HepG2 (cell line): Measurements from ENCODE around the gene LRFN2. TPM values are rescaled to one million over a fixed set of nuclear protein-coding genes. Genes with fewer than 3 reads are reported as not detected.

ENCODE experiments used
- ATAC-seq: fragments of 200-7000 bp; cut with Tn5 transposase; 3 replicates; pipeline ENCODE4 v1.9.1; 2020; ENCODE audit warnings: mild to moderate bottlenecking, moderate library complexity
- BruUV-seq: library from RNA; stranded (reverse); fragments of 400-500 nt; replicated peaks from 2 replicates; lab custom pipeline; 2021; lab: Mats Ljungman, UMichigan
- CTCF ChIA-PET: fragments of 300-600 bp; formaldehyde crosslinking; extraction: SDS; loops from one replicate; lab custom pipeline; 2021; ENCODE audit warnings: low total read pairs, inconsistent platforms, low intra/inter-chr PET ratio; lab: Yijun Ruan, JAX
- POLR2A ChIA-PET: fragments of 350-600 bp; sonication (Branson Sonifier 250); formaldehyde crosslinking; loops from one replicate; lab custom pipeline; 2020; ENCODE audit warnings: antibody characterized with exemption, inconsistent platforms; lab: Yijun Ruan, JAX
- DNase-seq: peaks from one replicate; pipeline ENCODE4 v3.0.0-alpha.2; 2015; ENCODE audit warnings: low spot score
- FAIRE-seq: peaks from 3 replicates; lab custom pipeline; 2011; peaks lifted over from hg19 to GRCh38; lab: Jason Lieb, UNC
- H2AFZ ChIP-seq: one replicate; pipeline ENCODE4 v1.6.1; 2011; ENCODE audit warnings: low read length, inconsistent platforms
- H3K27ac ChIP-seq: fragments of 300-600 bp; 3 replicates; pipeline ENCODE4 v1.8.0; 2011; ENCODE audit warnings: mixed run types, mild to moderate bottlenecking, mixed read lengths, low read length, inconsistent platforms; ENCODE audit not compliant: insufficient read depth; ENCODE audit errors: extremely low read length
- H3K27me3 ChIP-seq, 2 experiments: fragments of 200-600 bp in 1 of 2; 2 replicates in 1 of 2; 3 replicates in 1 of 2; pipeline versions ENCODE4 v1.6.0 to v1.8.0; 2011; ENCODE audit warnings: low read length in 2 of 2, mild to moderate bottlenecking in 2 of 2, moderate library complexity in 2 of 2, inconsistent platforms in 1 of 2; ENCODE audit not compliant: insufficient read depth in 2 of 2, control insufficient read depth in 1 of 2
- H3K36me3 ChIP-seq, 2 experiments: fragments of 200-600 bp in 1 of 2; replicated peaks in 1 of 2; 2 replicates in 1 of 2; 3 replicates in 1 of 2; pipeline versions ENCODE4 v1.5.1 to v1.8.0; 2011; ENCODE audit warnings: low read length in 2 of 2, inconsistent platforms in 1 of 2; ENCODE audit not compliant: insufficient read depth in 2 of 2, control insufficient read depth in 1 of 2
- H3K4me1 ChIP-seq: 2 replicates; pipeline ENCODE4 v1.5.1; 2012; ENCODE audit warnings: low read length, inconsistent platforms; ENCODE audit not compliant: insufficient read depth
- H3K4me2 ChIP-seq: 2 replicates; pipeline ENCODE4 v1.6.0; 2011; ENCODE audit warnings: low read depth, low read length, inconsistent platforms
- H3K4me3 ChIP-seq, 3 experiments: fragments of 200-600 bp in 1 of 3; sonication (generic), shearing (Covaris generic) in 1 of 3; replicated peaks in 1 of 3; 2 replicates each; pipeline ENCODE4 v1.5.1; 2011 to 2016; ENCODE audit warnings: low read length in 3 of 3, inconsistent platforms in 2 of 3, low read depth in 2 of 3, mild to moderate bottlenecking in 2 of 3, control low read depth in 1 of 3, mixed read lengths in 1 of 3; ENCODE audit not compliant: insufficient read depth in 1 of 3
- H3K79me2 ChIP-seq: one replicate; pipeline ENCODE4 v1.6.1; 2011; ENCODE audit warnings: low read length, inconsistent platforms; ENCODE audit not compliant: insufficient read depth
- H3K9ac ChIP-seq: 2 replicates; pipeline ENCODE4 v1.6.0; 2011; ENCODE audit warnings: mild to moderate bottlenecking, low read depth, low read length, inconsistent platforms; ENCODE audit not compliant: insufficient read depth
- H3K9me3 ChIP-seq: 2 replicates; pipeline ENCODE4 v1.5.1; 2012; ENCODE audit warnings: mild to moderate bottlenecking, low read length
- H4K20me1 ChIP-seq: 2 replicates; pipeline ENCODE4 v1.6.0; 2011; ENCODE audit warnings: inconsistent platforms, mild to moderate bottlenecking, low read length, moderate library complexity; ENCODE audit not compliant: insufficient read depth
- IKZF5 ChIP-seq: IDR thresholded peaks from 2 replicates; pipeline ENCODE4 v1.6.1; 2018; ENCODE audit warnings: missing genetic modification reagents, mild to moderate bottlenecking, missing compliant biosample characterization
- MAF1 ChIP-seq: sonication (generic); formaldehyde crosslinking; IDR thresholded peaks from 2 replicates; pipeline ENCODE4 v1.5.0; 2020; ENCODE audit warnings: missing genetic modification reagents, borderline replicate concordance
- MAFF ChIP-seq: IDR thresholded peaks from 2 replicates; pipeline ENCODE4 v1.6.1; 2011; ENCODE audit warnings: low read depth, low read length, improper control_type of control experiment
- MZF1 ChIP-seq: sonication (generic); formaldehyde crosslinking; IDR thresholded peaks from 2 replicates; pipeline ENCODE4 v1.8.1; 2023; ENCODE audit warnings: mild to moderate bottlenecking, missing genetic modification reagents, borderline replicate concordance
- PRDM15 ChIP-seq: sonication (generic); formaldehyde crosslinking; IDR thresholded peaks from 2 replicates; pipeline ENCODE4 v1.4.0; 2020; ENCODE audit warnings: missing genetic modification reagents
- SMAD9 ChIP-seq: sonication (generic); formaldehyde crosslinking; IDR thresholded peaks from 2 replicates; pipeline ENCODE4 v1.5.1; 2020; ENCODE audit warnings: mild to moderate bottlenecking, missing genetic modification reagents
- YEATS2 ChIP-seq: sonication (generic); formaldehyde crosslinking; IDR thresholded peaks from 2 replicates; pipeline ENCODE4 v1.4.0; 2020; ENCODE audit warnings: missing genetic modification reagents, borderline replicate concordance
- ZBTB7B ChIP-seq: sonication (generic); formaldehyde crosslinking; IDR thresholded peaks from 2 replicates; pipeline ENCODE4 v1.4.0; 2020; ENCODE audit warnings: missing genetic modification reagents
- ZNF317 ChIP-seq: sonication (generic); formaldehyde crosslinking; IDR thresholded peaks from 2 replicates; pipeline ENCODE4 v1.5.0; 2020; ENCODE audit warnings: mild to moderate bottlenecking, missing genetic modification reagents
- ZNF580 ChIP-seq: IDR thresholded peaks from 2 replicates; pipeline ENCODE4 v1.6.1; 2016; ENCODE audit warnings: low read depth, borderline replicate concordance
- WGBS: methylation state at CpG from one replicate; pipeline ENCODE4 v1.1.6; 2017; ENCODE audit warnings: low lambda C conversion rate; 5-methylcytosine and 5-hydroxymethylcytosine counted together
- in situ Hi-C: cut with HindIII; loops from 2 replicates; pipeline ENCODE4 v1.10.0; 2017; ENCODE audit warnings: low pct_unique_long_range_greater_than_20kb; ENCODE audit not compliant: extremely low pct_ligation_motif_present
- intact Hi-C: fragments of 100-400 bp; cut with micrococcal nuclease; formaldehyde crosslinking; loops from one replicate; pipeline ENCODE4 v1.10.0; 2022; ENCODE audit not compliant: unreplicated experiment
- polyA plus RNA-seq, 8 experiments: library from polyadenylated mRNA; depleted of rRNA in 3 of 8; stranded (reverse) in 7 of 8; unstranded in 1 of 8; fragments of >200 nt; fragmentation: Illumina TruSeq in 4 of 8; extraction: Trizol in 4 of 8; gene quantifications; 2 replicates each; pipeline versions ENCODE4 v1.2.1 to v1.2.3, GENCODE V29; 2011 to 2016; ENCODE audit warnings: low read depth in 4 of 8, missing spikeins in 1 of 8, mixed read lengths in 1 of 8; ENCODE audit not compliant: insufficient read depth in 1 of 8
- total RNA-seq, 5 experiments: library from RNA; depleted of rRNA; stranded (reverse); fragments of >200 nt; fragmentation: Illumina TruSeq; extraction: Trizol; gene quantifications; 2 replicates each; pipeline ENCODE4 v1.2.3, GENCODE V29; 2016; ENCODE audit warnings: low read depth in 1 of 5
- TF ChIP-seq, protein P1 (sequence below): IDR thresholded peaks from 2 replicates; pipeline ENCODE4 v1.6.1; 2016; ENCODE audit warnings: missing compliant biosample characterization, missing genetic modification reagents, borderline replicate concordance

LRFN2 gene
- total and polyA plus RNA-seq, 2 of the 13 experiments (the other 11 are each of a cell fraction or from before 2014, with no cell fraction given): not detected

- intact Hi-C loops: no loop called here
- WGBS: 9% methylated on average over 4 of the region's 4 CpGs
- Histone ChIP-seq H3K36me3 (no peaks in the 10 kb centered on the region), H3K4me1 (no peaks in the 10 kb centered on the region), H3K27me3 (no peaks in the 10 kb centered on the region), H3K4me2 (no peak overlapping the region), H3K4me3 (no peak overlapping the region), H2AFZ (no peak overlapping the region), H3K27ac (no peak overlapping the region), H4K20me1 (no peaks in the 10 kb centered on the region), H3K79me2 (no peaks in the 10 kb centered on the region), H3K9ac (no peak overlapping the region), H3K9me3 (no peaks in the 10 kb centered on the region)
- BruUV-seq: no TSS peak
- FAIRE-seq: no peak
- ChIA-PET CTCF (no interaction called here), POLR2A (no interaction called here)
- in situ Hi-C loops: no loop called here
- TF ChIP-seq ZBTB7B (CRISPR knock-in tag) (no peak), SMAD9 (CRISPR knock-in tag) (no peak), ZNF317 (no peak), MZF1 (CRISPR knock-in tag) (no peak), ZNF580 (CRISPR knock-in tag) (no peak)
- TF ChIP-seq, protein P1, sequence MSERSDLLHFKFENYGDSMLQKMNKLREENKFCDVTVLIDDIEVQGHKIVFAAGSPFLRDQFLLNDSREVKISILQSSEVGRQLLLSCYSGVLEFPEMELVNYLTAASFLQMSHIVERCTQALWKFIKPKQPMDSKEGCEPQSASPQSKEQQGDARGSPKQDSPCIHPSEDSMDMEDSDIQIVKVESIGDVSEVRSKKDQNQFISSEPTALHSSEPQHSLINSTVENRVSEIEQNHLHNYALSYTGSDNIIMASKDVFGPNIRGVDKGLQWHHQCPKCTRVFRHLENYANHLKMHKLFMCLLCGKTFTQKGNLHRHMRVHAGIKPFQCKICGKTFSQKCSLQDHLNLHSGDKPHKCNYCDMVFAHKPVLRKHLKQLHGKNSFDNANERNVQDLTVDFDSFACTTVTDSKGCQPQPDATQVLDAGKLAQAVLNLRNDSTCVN (CRISPR knock-in tag): no peak
- no peak for ATAC-seq
- no peak for DNase-seq
These were observed 206.9 kb downstream of the LRFN2 start for GRCh38 chr6:40380271-40380670.

GRCh38 chr6:40379811-40380210, 207.4 kb downstream of the LRFN2 start:
- no peaks in the 10 kb centered on the region for H3K27me3 ChIP-seq
- no peaks in the 10 kb centered on the region for H3K9me3 ChIP-seq
- POLR2A ChIA-PET: no interaction called here
- FAIRE-seq (no peak), ATAC-seq (no peak)
- intact Hi-C loops: no loop called here
- TF ChIP-seq MAF1 (CRISPR knock-in tag) (no peak), PRDM15 (CRISPR knock-in tag) (no peak), YEATS2 (CRISPR knock-in tag) (no peak), MAFF (no peak), IKZF5 (CRISPR knock-in tag) (no peak)
- TF ChIP-seq, all 625 proteins: peak for 0
- H2AFZ ChIP-seq: no peak overlapping the region
- H4K20me1 ChIP-seq: no peaks in the 10 kb centered on the region
- no peak overlapping the region for H3K4me2 ChIP-seq
- no peak overlapping the region for H3K4me3 ChIP-seq
- BruUV-seq: no TSS peak
- H3K4me1 ChIP-seq: no peaks in the 10 kb centered on the region
- no peaks in the 10 kb centered on the region for H3K79me2 ChIP-seq
- no peaks in the 10 kb centered on the region for H3K36me3 ChIP-seq
- WGBS: 0% methylated on average over 1 of the region's 1 CpG
- CTCF ChIA-PET: no interaction called here
- no peak for DNase-seq
- in situ Hi-C loops: no loop called here
- H3K27ac ChIP-seq: no peak overlapping the region
- H3K9ac ChIP-seq: no peak overlapping the region
